Gastroesophageal sphincter (tissue), 3 donors: ENCODE results near the gene PGP.

Source experiments
- EP300 ChIP-seq: sonication (generic); formaldehyde crosslinking; IDR thresholded peaks from one replicate; pipeline ENCODE4 v1.6.1; 2017; ENCODE audit warnings: antibody characterized with exemption, mild to moderate bottlenecking
- POLR2A ChIP-seq, 2 donors: fragments of 450-650 bp; IDR thresholded peaks; one replicate each; pipeline ENCODE4 v1.6.1; 2017; ENCODE audit warnings: antibody characterized with exemption in 2 of 2, mild to moderate bottlenecking in 2 of 2, moderate library complexity in 1 of 2
- POLR2AphosphoS5 ChIP-seq: sonication (generic); formaldehyde crosslinking; IDR thresholded peaks from one replicate; pipeline ENCODE4 v1.6.1; 2017; ENCODE audit warnings: antibody characterized with exemption
- TF ChIP-seq, protein P1 (sequence below), 4 experiments: fragments of 200-600 bp in 2 of 4; fragments of 450-650 bp in 2 of 4; sonication (generic) in 1 of 4; IDR thresholded peaks; one replicate each; pipeline ENCODE4 v1.5.1; 2017 to 2019; ENCODE audit warnings: antibody characterized with exemption in 4 of 4, mild to moderate bottlenecking in 2 of 4, moderate library complexity in 2 of 4

DNA sequence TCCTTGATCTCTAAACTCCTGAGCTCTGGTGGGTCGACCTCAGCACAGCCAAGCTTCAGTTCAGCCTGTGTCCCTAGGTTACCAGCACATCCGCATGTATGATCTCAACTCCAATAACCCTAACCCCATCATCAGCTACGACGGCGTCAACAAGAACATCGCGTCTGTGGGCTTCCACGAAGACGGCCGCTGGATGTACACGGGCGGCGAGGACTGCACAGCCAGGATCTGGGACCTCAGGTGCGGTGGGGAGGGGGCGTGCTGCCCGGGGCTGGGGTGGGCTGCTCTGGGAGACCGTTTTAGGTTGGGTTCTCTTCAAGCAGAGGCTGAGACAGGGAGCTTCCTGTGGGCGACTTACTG is 8.2 kb downstream of the PGP start:
- TF ChIP-seq, protein P1, sequence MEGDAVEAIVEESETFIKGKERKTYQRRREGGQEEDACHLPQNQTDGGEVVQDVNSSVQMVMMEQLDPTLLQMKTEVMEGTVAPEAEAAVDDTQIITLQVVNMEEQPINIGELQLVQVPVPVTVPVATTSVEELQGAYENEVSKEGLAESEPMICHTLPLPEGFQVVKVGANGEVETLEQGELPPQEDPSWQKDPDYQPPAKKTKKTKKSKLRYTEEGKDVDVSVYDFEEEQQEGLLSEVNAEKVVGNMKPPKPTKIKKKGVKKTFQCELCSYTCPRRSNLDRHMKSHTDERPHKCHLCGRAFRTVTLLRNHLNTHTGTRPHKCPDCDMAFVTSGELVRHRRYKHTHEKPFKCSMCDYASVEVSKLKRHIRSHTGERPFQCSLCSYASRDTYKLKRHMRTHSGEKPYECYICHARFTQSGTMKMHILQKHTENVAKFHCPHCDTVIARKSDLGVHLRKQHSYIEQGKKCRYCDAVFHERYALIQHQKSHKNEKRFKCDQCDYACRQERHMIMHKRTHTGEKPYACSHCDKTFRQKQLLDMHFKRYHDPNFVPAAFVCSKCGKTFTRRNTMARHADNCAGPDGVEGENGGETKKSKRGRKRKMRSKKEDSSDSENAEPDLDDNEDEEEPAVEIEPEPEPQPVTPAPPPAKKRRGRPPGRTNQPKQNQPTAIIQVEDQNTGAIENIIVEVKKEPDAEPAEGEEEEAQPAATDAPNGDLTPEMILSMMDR (IDR thresholded peaks at IDR 0.05) = no peak
- TF ChIP-seq EP300 (no peak), POLR2A (IDR thresholded peaks at IDR 0.05) (no peak), POLR2AphosphoS5 (no peak)
